HG03571 (cell line): ENCODE measurements around the gene RCBTB2.
"Not testable (repeated sequence)": the region's sequence is repeated elsewhere in the genome, so short reads cannot be mapped to it uniquely, and the experiment has no call there.

Experiments used
- ATAC-seq: cut with Tn5 transposase; IDR thresholded peaks from one replicate; pipeline ENCODE4 v1.9.1; 2021; ENCODE audit not compliant: unreplicated experiment

RCBTB2 gene

DNA sequence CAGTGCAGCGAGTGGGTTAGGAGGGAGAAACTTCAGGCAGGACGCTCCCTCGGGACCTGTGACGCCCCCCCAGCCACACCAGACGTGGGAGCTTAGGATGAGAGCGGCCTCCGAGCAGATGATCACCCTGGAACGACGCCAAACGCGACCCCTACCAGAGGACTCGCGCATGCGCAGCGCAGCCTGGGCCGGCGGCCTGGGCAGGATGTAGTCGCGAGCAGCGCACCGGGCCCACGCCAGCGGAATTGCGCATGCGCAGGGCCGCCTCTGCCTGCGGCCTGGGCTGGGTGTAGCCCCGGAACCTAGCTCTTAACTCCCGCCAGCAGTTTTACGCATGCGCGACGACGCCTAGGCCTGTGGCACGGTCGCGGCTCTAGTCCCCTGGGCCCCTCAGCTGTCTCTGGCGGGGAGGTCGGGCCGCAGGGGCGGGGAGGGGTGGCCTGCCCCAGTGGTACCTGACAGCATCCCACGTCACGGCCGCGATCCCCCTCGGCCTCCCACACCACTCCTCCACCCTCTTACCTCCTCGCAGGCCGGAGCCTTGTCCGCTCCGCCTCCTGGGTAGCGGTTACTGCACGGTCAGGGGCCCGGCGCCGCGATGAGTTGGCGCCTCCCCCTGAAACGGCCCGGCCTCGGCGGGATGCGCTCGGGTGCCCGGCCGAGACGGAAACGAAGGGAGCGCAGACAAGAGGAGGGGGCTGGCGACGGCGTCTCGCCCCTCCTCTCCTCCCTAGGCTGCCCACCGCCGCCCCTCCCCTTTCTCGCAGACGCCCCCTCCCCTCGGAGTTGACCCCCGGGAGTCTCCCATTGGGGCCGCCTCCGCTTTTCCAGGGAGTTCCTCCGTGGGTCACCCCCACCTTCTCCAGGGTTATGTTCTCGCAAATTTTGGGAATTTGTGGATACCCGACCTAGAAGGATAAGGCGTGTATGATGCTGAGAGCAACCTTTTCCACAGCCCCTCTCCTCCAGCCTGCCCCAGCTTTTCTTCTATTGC lies at the start of gene RCBTB2:
TSS of gene RCBTB2 (minus strand) at position 575 of the 994 bp plus-strand sequence. CDS start 11,141 bp downstream, outside the sequence.
- ATAC-seq = peak; percentile 79

DNA sequence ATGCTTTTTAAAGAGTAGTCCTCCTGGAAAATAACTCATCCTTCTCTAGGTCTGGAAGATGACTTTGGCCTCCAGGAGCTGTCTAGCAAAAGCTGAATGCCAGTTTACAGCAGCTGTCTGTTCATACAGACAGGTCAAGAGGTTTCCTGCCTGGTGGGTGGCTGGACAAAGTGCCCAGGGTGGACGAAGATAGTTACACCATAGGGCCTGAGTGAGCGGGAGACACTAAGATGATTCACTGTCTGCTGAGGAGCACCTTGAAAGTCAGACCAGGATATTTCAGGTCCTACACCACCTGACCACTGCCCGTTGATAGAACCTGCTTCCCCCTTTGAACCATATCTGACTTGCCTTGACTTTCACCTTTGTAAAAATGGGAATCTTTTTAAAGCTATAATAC lies 49.2 kb upstream of the RCBTB2 start:
- no peak for ATAC-seq

DNA sequence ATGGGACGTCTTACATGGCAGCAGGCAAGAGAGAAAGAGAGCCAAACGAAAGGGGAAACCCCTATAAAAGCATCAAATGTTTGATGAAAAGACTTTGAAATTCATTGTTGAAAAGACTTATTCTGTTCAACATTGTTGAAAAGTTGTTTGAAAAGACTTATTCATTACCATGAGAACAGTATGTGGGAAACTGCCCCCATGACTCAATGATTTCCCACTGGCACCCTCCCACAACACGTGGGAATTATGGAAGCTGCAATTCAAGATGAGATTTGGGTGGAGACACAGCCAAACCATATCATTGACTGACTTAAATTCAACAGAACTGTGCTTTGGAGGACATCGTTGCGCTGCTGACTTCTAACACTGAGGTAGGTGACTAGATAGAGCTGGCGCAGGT lies 48.0 kb upstream of the RCBTB2 start:
- no peak for ATAC-seq

DNA sequence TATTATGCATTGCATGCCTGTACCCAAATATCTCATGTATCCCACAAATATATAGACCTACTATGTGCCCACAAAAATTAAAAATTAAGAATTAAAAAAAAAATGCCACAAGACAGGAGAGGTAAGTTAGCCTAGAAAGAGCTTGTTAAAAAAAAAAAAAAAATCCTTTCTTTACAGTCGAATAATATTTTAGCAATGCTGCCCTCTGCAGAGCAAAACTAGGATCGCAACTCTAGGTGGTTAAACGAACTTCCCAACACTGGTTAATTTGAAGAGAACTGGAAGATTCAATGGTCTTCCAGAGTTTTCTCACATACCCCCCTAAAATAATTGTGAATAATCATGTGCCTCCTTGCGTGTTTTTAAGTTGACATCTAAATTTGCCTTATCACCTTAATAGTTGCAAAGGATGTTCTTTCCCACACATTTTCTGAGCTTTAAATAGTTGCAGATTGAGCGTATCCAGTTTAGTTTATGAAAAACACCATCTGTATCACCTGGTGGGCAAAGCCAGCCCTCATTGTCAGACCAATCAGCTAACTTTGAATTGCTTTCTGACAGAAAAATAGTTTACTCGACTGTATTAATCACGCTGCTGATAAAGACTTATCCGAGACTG lies 47.4 kb upstream of the RCBTB2 start:
- no peak for ATAC-seq

DNA sequence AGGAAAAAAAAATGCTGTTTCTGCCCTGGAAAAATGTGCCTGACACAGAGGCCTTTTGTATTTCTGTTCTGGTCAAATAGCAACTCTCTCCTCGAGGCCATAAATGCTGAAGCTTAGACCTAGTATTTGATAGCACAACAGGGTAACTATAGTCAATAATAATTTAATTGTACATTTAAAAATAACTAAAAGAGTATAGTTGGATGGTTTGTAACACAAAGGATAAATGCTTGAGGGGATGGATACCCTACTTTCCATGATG lies 47.0 kb upstream of the RCBTB2 start:
- not testable (repeated sequence) for ATAC-seq

DNA sequence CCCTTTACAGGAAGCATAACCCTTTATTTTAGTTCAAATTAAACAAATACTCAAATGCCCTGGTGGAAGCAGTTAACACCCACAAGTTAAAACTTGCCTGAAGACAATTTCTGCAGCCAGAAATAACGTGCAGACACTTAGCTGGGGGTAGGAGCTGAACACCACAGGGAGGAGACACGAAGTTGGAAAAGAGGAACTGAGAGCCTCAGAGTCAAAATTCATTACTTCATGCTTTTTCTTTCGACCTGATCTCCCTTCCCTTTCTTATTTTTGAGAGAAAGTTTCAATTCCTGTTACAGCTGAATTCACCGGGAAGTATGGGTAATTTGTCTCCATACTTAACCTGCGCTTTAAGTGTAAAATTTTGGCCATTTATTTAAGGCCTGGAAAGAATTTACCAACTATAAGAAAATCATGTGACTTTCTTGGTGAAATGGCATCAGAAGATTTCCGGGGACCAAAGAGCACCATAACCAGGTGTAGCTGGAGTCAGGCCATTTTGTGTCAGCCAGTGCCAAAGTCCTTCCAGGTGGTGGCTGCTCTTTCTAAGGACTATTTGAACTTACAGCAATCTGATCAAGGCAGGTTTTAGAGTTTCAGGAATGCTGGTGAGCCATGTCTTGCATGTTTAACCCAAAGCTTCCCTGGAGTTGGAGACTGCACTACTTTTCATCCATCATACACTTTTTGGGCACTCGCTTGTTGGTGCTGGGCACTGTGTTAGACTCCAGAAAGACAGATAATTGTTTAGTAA lies 46.5 kb upstream of the RCBTB2 start:
- peak; percentile 74 for ATAC-seq

DNA sequence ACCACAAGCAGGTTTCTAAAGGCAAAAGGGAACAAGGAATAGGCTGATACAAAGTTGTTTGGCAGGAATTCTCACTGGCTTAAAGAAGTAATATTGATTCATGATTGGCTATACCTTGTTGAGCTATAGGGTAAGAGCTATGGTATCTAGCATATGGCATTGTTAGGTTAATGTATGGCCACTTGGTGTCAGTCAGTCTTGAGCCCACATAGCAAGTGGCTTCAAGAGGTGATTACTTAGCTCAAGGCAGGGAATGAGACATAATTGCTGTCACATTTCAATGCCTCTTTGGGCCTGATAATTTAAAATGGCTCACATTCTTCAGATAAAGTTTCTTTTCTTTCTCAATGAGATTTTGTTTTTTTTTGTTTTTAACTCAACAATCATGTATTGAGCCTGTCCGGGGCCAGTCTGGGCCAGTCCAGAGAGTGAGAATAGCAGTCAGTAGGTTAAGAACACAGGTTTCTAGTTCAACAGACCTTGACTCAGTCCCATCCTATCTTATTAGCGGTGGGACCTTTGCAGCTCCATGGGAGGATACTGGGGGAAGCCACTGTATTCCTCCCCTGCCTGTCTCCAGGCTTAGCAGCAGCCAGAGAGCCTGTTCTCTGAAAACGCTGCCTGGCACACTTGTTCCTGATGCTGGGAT lies 45.8 kb upstream of the RCBTB2 start:
- peak; percentile 54 for ATAC-seq

DNA sequence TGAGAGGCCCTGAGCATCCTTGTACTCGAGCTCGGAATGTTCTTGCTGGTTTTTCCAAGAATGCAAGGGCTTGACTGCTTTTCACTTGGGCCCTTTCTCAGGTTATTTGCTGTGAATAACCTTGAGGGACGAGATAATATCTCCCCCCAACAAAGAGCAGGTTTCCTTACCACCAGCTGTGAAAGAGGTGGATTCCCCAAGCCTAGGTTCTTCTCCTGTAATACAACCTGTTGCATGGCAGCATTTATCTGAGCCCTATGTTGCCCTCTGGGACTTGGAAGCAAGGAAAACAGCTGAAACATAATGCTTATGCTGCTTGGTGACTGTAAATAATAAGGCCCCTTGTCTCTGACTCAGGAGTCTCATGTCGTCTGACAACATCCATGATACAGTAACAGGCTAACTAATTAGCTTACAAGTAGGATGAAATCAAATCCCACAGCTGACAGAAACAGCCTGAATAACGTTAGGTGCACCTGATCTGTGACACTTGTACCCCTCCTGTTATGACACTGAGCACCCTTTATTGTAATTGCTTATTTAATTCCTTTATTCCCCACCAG lies 43.6 kb upstream of the RCBTB2 start:
- ATAC-seq = no peak

DNA sequence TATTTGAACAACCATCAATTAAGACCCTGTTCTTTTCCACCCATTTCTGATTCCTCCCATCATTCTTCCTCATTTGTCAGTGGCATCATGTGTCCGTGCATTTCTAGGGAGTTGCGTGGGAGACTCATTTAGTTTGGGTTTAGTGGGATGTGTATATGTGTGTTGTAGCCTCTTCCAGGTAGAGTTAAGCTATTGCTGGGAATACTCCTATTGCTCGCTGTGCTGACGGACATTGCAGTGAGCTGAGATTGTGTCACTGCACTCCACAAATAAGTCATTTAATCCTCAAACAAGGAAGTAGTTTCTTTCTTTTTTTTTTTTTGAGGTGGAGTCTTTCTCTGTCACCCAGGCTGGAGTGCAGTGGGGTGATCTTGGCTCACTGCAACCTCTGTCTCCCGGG lies 42.2 kb upstream of the RCBTB2 start:
- no peak for ATAC-seq

DNA sequence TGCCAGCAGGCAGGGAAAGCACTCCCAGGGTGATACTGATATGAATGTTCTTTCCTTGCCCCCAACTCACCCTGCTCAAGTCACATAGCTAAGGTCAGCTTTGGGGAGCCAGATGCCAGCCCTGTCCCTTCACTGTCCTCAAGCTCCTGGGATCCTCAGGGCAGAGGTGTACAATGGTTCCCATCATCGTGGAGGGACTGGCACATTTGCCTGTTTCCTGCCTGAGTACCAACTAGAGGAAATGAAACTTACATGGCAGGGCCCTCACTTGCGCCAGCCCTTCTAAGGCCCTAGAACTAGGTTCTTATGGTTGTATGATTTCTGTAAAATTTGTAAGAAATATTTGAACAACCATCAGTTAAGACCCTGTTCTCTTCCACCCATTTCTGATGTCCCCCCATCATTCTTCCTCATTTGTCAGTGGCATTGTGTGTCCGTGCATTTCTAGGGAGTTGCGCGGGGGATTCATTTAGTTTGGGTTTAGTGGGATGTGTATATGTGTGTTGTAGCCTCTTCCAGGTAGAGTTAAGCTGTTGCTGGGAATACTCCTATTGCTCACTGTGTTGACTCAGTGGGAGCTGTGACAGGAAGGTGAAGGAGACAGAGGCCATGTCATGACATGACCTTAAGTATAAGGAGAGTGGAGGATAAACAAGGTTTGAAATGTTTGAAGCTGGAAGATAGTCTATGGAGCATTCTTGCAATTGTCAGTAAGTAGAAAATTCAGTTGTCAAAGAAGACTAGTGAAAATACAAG lies 41.3 kb upstream of the RCBTB2 start:
- no peak for ATAC-seq

DNA sequence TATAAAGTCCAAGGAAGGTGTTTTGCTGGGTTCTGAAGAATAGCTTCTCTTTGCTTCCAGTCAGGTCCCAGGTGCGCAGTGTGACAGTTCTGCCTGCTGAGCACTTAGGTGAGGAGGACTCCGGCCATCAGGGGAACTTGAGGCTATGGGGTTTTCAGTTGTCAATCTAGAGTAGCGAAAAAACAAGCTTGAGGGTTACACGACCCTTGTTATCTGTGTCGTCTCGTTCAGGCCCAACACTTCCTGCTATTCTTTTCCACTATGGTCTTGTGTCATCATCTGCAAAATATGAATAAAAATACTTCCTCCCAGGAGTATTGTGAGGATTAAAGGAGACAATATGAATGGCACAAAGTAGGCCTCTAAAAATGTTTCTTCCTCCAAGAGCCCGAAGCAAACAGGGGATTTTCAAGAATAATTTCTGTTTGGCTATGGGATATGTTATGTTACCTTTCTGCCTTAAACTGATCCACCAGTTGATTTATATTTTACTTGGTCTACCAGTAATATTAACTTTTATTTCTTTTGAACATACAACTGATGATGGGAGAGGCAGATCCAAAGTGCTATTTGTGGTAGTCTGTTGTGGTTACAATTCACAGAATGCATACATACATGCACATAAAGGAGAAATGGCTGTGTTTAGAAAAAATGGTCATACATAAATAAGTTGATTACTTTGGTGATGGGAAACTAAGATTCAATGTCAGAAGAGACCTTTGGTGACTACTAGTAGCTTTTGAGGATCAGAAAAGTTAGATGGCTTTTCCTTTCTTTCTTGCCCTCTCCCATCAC lies 40.5 kb upstream of the RCBTB2 start:
- ATAC-seq = no peak

DNA sequence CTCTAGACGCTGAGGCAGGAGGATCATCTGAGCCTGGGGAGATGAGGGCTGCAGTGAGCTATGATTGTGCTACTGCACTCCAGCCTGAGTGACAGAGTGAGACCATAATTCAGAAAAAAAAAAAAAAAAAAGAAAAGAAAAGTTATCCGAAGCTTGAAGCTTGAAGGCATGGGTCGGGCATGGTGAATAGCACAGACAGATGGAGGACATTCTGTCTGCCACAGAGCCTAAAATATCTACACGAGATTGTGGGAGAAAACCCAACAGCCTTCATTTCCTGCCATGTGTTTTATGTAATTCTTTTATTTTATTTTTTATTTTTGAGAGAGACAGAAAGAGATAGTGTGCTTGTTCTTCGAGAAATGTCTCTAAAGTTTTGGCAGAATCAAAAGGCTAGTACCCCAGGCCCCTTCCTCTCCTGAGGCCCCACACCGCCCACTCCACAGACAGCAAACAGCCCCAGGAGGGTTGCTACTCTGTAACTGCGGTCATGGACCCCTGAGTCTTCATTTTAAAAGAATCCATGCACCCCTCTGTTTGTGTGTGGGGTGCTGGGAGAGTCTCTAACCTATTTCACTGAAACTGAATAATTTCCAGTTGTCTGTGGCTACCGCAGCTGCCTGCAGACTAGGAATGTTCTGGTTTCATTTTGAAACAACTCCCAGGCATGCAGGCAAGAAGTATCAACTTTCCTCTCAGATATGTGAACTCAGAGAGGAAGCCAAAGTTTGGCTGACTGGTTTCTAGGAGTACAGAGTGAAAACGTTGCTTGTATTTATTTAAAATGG lies 38.4 kb upstream of the RCBTB2 start:
- ATAC-seq = no peak

DNA sequence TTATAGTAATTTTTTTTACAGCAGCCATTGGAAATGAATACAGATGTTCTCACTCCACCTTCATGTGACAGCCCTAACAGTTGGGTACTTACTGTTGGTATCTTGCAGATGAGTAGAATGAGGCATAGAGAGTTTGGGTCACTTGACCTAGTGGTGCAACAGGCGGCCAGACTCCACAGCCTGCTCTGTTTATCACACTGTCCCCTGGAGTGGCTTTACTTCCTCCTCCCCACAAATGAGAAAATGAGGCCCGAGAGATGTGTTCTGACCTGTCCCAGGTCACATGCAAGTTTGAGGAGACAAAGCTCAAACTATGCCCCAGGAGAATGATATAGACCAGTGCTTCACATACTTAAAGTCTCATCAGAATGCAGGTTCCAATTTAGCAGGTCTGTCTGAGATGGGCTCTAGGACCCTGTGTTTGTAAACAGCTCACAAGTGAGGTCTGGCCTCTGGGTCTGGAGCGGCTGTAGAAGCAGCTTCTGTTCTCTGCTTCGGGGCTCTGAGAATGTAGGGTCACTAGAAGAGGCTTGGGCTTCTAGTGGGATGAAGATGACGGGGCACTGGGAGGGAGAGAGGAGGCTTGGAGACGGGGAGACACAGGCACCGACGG lies 37.4 kb upstream of the RCBTB2 start:
- no peak for ATAC-seq

DNA sequence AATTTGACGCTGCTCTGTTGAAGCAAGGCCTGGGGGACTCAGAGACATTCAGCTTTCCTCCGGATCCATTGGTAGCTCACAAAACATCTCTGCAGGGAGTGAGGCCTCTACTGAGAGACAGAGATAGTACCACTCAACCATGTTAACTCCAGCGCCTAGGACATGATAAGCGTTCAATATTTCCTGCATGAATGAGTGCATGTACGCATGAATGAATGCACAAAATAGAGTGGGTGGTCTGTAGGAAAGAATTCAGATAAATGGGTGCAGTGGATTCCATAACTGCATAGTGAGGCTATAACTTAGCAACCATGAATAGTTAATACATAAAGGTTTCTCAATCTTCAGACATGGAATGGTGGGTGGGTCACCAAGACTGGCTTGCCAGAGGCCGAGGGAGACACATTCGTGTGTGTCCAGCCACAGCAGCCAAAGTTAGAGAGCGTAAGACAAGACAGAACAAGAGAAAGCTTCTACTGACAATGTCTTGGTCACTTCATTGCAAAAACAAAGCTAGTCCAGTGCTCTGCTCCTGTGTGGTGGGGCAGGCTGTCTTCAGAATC lies 36.3 kb upstream of the RCBTB2 start:
- ATAC-seq = no peak

DNA sequence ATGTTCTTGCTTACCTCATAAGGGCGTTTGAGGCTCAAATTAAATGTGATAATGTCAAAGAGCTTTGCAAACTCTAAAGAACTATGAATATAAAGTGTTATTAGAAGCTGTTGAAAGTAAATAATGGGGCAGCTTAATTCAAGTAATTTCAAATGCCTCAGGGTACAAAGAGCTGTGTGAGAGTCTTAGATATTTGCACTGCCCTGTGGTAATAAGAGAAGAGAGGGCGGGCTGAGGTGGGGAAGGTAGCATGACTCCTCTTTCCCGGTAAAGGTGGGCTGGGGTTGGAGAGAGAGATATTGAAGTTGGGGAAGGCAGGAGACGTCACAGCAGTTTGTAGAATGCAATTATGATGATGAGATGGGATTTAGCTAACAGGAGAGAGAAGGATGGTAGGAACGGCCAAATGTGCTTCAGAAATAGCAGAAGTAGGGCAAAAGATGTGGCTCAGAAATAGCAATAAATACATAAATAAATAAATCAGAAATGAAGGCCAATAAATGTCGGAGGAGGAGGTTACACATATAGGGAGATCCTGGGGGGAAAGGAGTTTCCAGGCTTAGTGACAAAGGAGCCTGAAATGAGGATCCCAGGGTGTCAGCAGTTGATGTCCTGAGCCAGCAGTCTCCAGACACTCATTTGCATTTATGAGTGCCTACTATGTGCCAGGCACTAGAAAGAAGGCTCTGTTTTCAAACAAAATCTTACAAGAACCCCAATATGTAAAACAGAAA lies 35.7 kb upstream of the RCBTB2 start:
- ATAC-seq = no peak

DNA sequence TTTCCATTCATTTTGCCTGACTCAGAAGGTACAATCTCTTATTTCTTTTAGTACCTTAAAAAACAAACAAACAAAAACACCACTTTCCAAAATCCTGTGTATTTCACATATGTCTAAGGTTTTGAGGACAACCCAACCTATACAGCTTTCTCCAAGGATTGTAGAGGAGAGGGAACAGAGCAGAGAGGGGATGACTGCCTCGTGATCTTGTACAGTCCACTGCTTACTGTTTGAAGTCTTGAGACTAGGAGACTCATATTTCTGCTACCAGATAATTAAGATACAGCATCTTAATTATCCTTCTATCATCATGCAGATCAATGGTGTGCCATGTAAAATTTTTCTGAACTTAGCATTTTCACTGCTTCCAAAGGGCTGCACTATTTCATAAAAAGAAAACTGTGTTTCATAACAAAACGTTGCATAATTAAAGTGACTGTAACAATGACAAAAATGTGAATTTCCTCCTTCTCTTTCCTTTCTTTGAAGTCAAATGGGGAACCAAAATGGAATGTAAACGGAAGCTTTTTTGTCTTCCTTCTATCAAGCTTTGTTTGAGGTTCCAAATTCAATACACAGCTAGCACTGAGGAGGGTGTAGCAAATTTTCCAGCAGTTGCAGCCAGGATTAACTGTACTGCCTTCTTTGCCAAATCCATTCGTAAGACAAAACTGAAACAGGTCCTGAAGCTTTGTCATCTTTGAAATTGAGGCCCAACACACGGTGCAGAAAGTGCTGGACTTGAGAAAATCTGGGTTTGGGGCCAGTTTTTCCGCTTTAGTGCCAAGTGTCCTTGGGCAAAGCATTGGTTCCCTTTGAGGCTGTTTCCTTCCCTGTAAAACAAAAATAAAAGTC lies 34.9 kb upstream of the RCBTB2 start:
- ATAC-seq = no peak
